Nephron (organoid): Measurements from ENCODE around the gene REPS2.

Experiments used
- H3K27ac Mint-ChIP-seq, 3 experiments: 2 replicates each; pipeline ENCODE4 v1.8.0; 2020; ENCODE audit warnings: mixed read lengths in 3 of 3, mild to moderate bottlenecking in 2 of 3, moderate library complexity in 1 of 3
- H3K27me3 Mint-ChIP-seq: 2 replicates; pipeline ENCODE4 v1.8.0; 2021; ENCODE audit warnings: low read depth, mild to moderate bottlenecking, moderate library complexity, mixed read lengths
- H3K36me3 Mint-ChIP-seq: 2 replicates; pipeline ENCODE4 v1.8.0; 2020; ENCODE audit warnings: low read depth, mixed read lengths
- H3K4me1 Mint-ChIP-seq: 2 replicates; pipeline ENCODE4 v1.8.0; 2020; ENCODE audit warnings: mixed read lengths
- H3K4me3 Mint-ChIP-seq, 3 experiments: 2 replicates each; pipeline ENCODE4 v1.8.0; 2020; ENCODE audit warnings: mild to moderate bottlenecking in 3 of 3, mixed read lengths in 3 of 3, moderate library complexity in 2 of 3
- H3K9me3 Mint-ChIP-seq: 2 replicates; pipeline ENCODE4 v1.8.0; 2020; ENCODE audit warnings: mixed read lengths
- CTCF ChIP-seq, 3 experiments: fragments of 200-600 bp; sonication (generic); IDR thresholded peaks; one replicate each; pipeline ENCODE4 v1.5.0; 2021; ENCODE audit warnings: antibody characterized with exemption in 3 of 3; ENCODE audit not compliant: unreplicated experiment in 3 of 3

REPS2 gene

GRCh38 chrX:17047224-17047623, 100.8 kb downstream of the REPS2 start:
- Mint-ChIP-seq H3K9me3 (no peaks in the 10 kb centered on the region), H3K27ac (peak overlapping the region in 1 of 3 experiments; percentile 51), H3K4me1 (peaks cover 38% of the 10 kb centered on the region), H3K27me3 (no peaks in the 10 kb centered on the region), H3K4me3 (no peak overlapping the region), H3K36me3 (no peaks in the 10 kb centered on the region)
- no peak for TF ChIP-seq CTCF (IDR thresholded peaks at IDR 0.05; ENCODE audit: unreplicated experiment in 3 of 3)

- Mint-ChIP-seq H3K9me3 (no peaks in the 10 kb centered on the region), H3K27me3 (no peaks in the 10 kb centered on the region), H3K4me3 (no peak overlapping the region), H3K36me3 (peaks cover 3% of the 10 kb centered on the region), H3K4me1 (peaks cover 26% of the 10 kb centered on the region), H3K27ac (peak overlapping the region in 2 of 3 experiments; percentile 56 to 93)
- TF ChIP-seq CTCF (IDR thresholded peaks at IDR 0.05; ENCODE audit: unreplicated experiment in 3 of 3): no peak
These were observed 105.8 kb downstream of the REPS2 start for GRCh38 chrX:17052210-17052609.

DNA sequence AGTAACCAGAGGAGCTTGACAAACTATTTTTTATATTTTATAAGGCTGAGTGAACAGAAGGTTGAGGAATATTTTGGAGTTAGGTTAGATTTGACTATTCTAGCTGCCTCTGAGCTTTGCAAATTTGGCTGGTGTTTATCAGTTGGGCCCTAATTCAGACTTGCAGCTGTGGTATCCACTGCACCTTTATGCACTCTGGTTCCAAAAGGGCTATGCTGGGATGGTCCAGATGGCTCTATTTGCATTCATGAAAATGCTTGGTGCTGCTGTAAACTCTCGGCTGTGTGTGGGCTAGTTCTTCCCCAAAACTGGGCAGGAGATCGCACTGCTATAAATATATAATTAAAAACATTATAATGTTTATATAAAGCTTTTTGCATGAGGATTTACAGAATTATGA, 106.3 kb downstream of the REPS2 start:
- Mint-ChIP-seq H3K27me3 (no peaks in the 10 kb centered on the region), H3K9me3 (no peaks in the 10 kb centered on the region), H3K36me3 (peaks cover 3% of the 10 kb centered on the region), H3K4me3 (no peak overlapping the region), H3K27ac (peak overlapping the region in 2 of 3 experiments; percentile 56 to 93), H3K4me1 (peaks cover 32% of the 10 kb centered on the region)
- no peak for TF ChIP-seq CTCF (IDR thresholded peaks at IDR 0.05; ENCODE audit: unreplicated experiment in 3 of 3)

DNA sequence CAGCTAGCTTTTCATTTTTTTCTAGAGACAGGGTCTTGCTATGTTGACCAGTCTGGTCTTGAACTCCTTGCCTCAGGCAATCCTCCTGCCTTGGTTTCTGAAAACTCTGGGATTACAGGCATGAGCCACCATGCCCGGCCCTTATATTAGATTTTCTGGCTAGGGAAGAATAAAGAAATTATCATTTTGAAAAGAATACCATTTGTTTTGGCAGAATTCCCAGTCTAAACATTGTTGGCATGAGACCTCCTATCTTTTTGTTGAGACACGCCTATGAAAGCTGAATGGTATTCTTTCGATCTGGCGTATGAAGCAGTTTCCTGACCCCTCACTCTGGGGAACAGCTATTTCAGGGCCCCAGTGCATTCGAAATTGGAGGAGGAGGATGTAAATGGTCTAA, 107.0 kb downstream of the REPS2 start:
- Mint-ChIP-seq H3K9me3 (no peaks in the 10 kb centered on the region), H3K36me3 (peaks cover 3% of the 10 kb centered on the region), H3K27ac (peak overlapping the region; percentile 77 to 93 (median 80))

DNA sequence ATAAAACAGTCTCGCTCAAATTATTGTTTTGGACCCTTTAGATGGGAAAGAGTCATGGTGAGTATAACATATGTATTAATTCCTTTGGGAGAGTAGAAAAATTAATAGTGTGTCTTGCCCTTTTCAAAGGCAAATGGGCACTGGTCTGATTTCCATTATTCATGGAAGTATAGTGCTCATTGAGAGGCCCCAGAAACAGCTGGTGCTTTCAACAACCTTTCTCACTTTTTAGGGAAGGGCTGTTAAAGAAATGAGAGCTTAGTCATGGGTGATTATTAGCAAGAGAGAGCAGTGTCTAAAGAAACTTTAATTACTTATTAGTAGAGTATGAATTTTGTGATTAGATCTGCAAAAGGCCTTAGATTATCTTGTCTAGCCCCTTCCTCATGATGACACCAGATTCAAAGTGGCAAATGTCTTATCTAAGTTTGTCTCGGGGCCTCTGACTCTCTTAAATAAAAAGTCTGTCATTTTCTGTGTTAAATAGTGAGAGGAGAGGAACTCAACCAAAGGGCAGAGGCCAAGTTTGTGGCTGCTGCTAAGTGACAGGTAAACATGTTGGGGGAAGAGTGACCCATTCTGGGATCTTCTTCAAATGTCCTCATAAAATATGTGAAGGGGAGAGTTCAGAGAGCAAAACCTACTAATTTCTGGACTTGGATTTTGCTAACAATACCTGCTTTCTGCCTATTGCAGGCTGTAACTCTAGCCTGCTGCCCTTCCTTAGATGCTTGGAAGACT, 110.6 kb downstream of the REPS2 start:
- Mint-ChIP-seq H3K36me3 (peaks cover 3% of the 10 kb centered on the region), H3K4me1 (peaks cover 32% of the 10 kb centered on the region), H3K9me3 (no peaks in the 10 kb centered on the region), H3K4me3 (no peak overlapping the region), H3K27ac (peak overlapping the region; percentile 0 to 82 (median 38)), H3K27me3 (no peaks in the 10 kb centered on the region)
- TF ChIP-seq CTCF (IDR thresholded peaks at IDR 0.05; ENCODE audit: unreplicated experiment in 3 of 3): no peak

More for the DNA sequence above, 107.0 kb downstream of the REPS2 start:
- H3K27me3 Mint-ChIP-seq: no peaks in the 10 kb centered on the region
- H3K4me3 Mint-ChIP-seq: no peak overlapping the region
- no peak for TF ChIP-seq CTCF (IDR thresholded peaks at IDR 0.05; ENCODE audit: unreplicated experiment in 3 of 3)
- H3K4me1 Mint-ChIP-seq: peaks cover 32% of the 10 kb centered on the region

- H3K36me3 Mint-ChIP-seq: no peaks in the 10 kb centered on the region
- no peaks in the 10 kb centered on the region for H3K9me3 Mint-ChIP-seq
- peaks cover 8% of the 10 kb centered on the region for H3K4me1 Mint-ChIP-seq
- no peak overlapping the region for H3K4me3 Mint-ChIP-seq
- TF ChIP-seq CTCF (IDR thresholded peaks at IDR 0.05; ENCODE audit: unreplicated experiment in 3 of 3): no peak
- no peaks in the 10 kb centered on the region for H3K27me3 Mint-ChIP-seq
- H3K27ac Mint-ChIP-seq: no peak overlapping the region
These were observed 115.6 kb downstream of the REPS2 start for GRCh38 chrX:17062065-17062464.
